Astrocyte (in vitro differentiated cells and primary cell): ENCODE data around the gene LMTK3. TPM values are rescaled to one million over a fixed set of nuclear protein-coding genes. Genes with fewer than 3 reads are reported as not detected.
A peak's percentile ranks its signal among the peaks of the same experiment; 100 is the strongest.

Source experiments
- DNase-seq: peaks from one replicate; pipeline ENCODE4 v3.0.0-alpha.2; 2010; ENCODE audit warnings: low read depth
- FAIRE-seq: peaks from 2 replicates; lab custom pipeline; 2011; peaks lifted over from hg19 to GRCh38; lab: Jason Lieb, UNC
- H2AFZ ChIP-seq: 2 replicates; pipeline ENCODE4 v1.6.0; 2012; ENCODE audit warnings: low read depth, low read length, inconsistent platforms
- H3K27ac ChIP-seq: 2 replicates; pipeline ENCODE4 v1.5.1; 2011; ENCODE audit warnings: low read depth, low read length, inconsistent platforms
- H3K27me3 ChIP-seq: 2 replicates; pipeline ENCODE4 v1.6.0; 2011; ENCODE audit warnings: low read length, inconsistent platforms; ENCODE audit not compliant: insufficient read depth
- H3K36me3 ChIP-seq: 2 replicates; pipeline ENCODE4 v1.5.1; 2011; ENCODE audit warnings: low read length, inconsistent platforms; ENCODE audit not compliant: insufficient read depth
- H3K4me1 ChIP-seq: 2 replicates; pipeline ENCODE4 v1.5.1; 2011; ENCODE audit warnings: low read length, inconsistent platforms; ENCODE audit not compliant: insufficient read depth
- H3K4me2 ChIP-seq: 2 replicates; pipeline ENCODE4 v1.6.0; 2012; ENCODE audit warnings: low read length, inconsistent platforms
- H3K4me3 ChIP-seq: 2 replicates; pipeline ENCODE4 v1.5.1; 2011; ENCODE audit warnings: low read depth, mild to moderate bottlenecking, low read length, inconsistent platforms; ENCODE audit not compliant: insufficient read depth
- H3K79me2 ChIP-seq: 2 replicates; pipeline ENCODE4 v1.6.0; 2012; ENCODE audit warnings: mild to moderate bottlenecking, low read length, inconsistent platforms; ENCODE audit not compliant: insufficient read depth
- H3K9ac ChIP-seq: 2 replicates; pipeline ENCODE4 v1.6.0; 2012; ENCODE audit warnings: mild to moderate bottlenecking, low read length, inconsistent platforms
- H3K9me3 ChIP-seq: 2 replicates; pipeline ENCODE4 v1.5.1; 2012; ENCODE audit warnings: low read depth, mild to moderate bottlenecking, low read length, inconsistent platforms; ENCODE audit not compliant: insufficient read depth
- H4K20me1 ChIP-seq: 2 replicates; pipeline ENCODE4 v1.6.0; 2012; ENCODE audit warnings: low read length, inconsistent platforms; ENCODE audit not compliant: insufficient read depth
- H3K27ac Mint-ChIP-seq: one replicate; pipeline ENCODE4 v1.8.0; 2021; ENCODE audit warnings: mild to moderate bottlenecking, mixed read lengths; ENCODE audit not compliant: unreplicated experiment
- H3K27me3 Mint-ChIP-seq: one replicate; pipeline ENCODE4 v1.8.0; 2021; ENCODE audit warnings: low read depth, mixed read lengths; ENCODE audit not compliant: unreplicated experiment
- H3K36me3 Mint-ChIP-seq: one replicate; pipeline ENCODE4 v1.8.0; 2021; ENCODE audit warnings: low read depth, mixed read lengths; ENCODE audit not compliant: unreplicated experiment
- H3K4me1 Mint-ChIP-seq: one replicate; pipeline ENCODE4 v1.8.0; 2021; ENCODE audit warnings: low read depth, mixed read lengths; ENCODE audit not compliant: unreplicated experiment
- H3K4me3 Mint-ChIP-seq: one replicate; pipeline ENCODE4 v1.8.0; 2021; ENCODE audit warnings: mild to moderate bottlenecking, moderate library complexity, mixed read lengths; ENCODE audit not compliant: unreplicated experiment
- H3K9me3 Mint-ChIP-seq: one replicate; pipeline ENCODE4 v1.8.0; 2021; ENCODE audit warnings: mild to moderate bottlenecking, mixed read lengths; ENCODE audit not compliant: unreplicated experiment
- EZH2 ChIP-seq: IDR thresholded peaks from 2 replicates; pipeline ENCODE4 v1.6.1; 2012; ENCODE audit warnings: mild to moderate bottlenecking, low read length, inconsistent platforms; ENCODE audit not compliant: insufficient read depth
- total RNA-seq: library from RNA; stranded (reverse); gene quantifications from 2 replicates; pipeline ENCODE4 v1.2.1, GENCODE V29; 2021
- TF ChIP-seq, protein P1 (sequence below): IDR thresholded peaks from 2 replicates; pipeline ENCODE4 v1.5.1; 2011; ENCODE audit warnings: low read depth, mild to moderate bottlenecking, inconsistent platforms, low read length, moderate library complexity; ENCODE audit not compliant: insufficient read depth

Gene LMTK3
- total RNA-seq, 1 donor from 2014 or later: 6.2 TPM

DNA sequence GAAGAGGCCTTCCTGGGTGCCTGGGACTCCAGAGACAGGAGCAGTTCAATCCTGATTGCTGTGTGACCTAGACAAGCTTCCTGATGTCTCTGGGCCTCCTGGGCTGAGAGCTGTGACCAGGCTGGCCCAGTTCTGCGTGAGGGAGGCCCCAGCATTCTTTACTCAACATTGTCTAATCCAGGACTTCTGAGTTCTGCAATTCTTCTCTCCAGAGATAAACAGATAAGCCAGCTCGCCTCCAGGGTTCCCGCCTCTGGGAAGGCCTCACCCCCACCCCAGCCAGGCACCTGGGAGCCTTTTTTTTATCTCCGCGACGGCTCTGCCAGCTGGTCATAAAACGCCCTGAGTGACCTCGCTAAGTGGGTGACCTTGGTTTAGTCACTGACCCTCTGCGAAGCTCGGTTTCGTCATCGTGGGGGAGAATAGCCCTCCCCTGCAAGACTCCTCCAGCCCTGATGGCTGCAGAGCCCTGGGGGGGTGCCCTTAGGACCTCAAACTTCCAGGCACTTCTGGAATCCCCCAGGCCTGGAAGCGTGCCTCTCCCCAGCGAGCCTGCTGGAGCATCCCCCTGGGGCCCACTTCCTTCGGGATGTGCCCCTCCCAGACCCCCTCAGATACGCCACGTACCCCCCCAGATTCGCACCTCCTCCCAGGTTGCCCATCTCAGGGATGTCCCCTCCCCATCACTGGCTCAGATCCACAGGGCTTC, 42.2 kb upstream of the LMTK3 start:
- H3K9me3 ChIP-seq: no peaks in the 10 kb centered on the region
- H3K36me3 Mint-ChIP-seq: no peaks in the 10 kb centered on the region
- H3K4me1 Mint-ChIP-seq: peaks cover 5% of the 10 kb centered on the region
- H3K27me3 Mint-ChIP-seq: peaks cover 5% of the 10 kb centered on the region
- peak overlapping the region; percentile 58 for H3K27ac Mint-ChIP-seq
- DNase-seq (peak; percentile 39), FAIRE-seq (no peak)
- H3K9me3 Mint-ChIP-seq: no peaks in the 10 kb centered on the region
- H2AFZ ChIP-seq: peak overlapping the region; percentile 48
- H3K4me2 ChIP-seq: peak overlapping the region; percentile 37
- H3K4me3 Mint-ChIP-seq: no peak overlapping the region
- H3K79me2 ChIP-seq: no peaks in the 10 kb centered on the region
- H3K27ac ChIP-seq: no peak overlapping the region
- TF ChIP-seq, protein P1, sequence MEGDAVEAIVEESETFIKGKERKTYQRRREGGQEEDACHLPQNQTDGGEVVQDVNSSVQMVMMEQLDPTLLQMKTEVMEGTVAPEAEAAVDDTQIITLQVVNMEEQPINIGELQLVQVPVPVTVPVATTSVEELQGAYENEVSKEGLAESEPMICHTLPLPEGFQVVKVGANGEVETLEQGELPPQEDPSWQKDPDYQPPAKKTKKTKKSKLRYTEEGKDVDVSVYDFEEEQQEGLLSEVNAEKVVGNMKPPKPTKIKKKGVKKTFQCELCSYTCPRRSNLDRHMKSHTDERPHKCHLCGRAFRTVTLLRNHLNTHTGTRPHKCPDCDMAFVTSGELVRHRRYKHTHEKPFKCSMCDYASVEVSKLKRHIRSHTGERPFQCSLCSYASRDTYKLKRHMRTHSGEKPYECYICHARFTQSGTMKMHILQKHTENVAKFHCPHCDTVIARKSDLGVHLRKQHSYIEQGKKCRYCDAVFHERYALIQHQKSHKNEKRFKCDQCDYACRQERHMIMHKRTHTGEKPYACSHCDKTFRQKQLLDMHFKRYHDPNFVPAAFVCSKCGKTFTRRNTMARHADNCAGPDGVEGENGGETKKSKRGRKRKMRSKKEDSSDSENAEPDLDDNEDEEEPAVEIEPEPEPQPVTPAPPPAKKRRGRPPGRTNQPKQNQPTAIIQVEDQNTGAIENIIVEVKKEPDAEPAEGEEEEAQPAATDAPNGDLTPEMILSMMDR: no peak
- TF ChIP-seq EZH2: no peak
- no peak overlapping the region for H3K4me3 ChIP-seq
- peaks cover 13% of the 10 kb centered on the region for H3K4me1 ChIP-seq
- no peak overlapping the region for H3K9ac ChIP-seq
- H3K27me3 ChIP-seq: no peaks in the 10 kb centered on the region
- H4K20me1 ChIP-seq: no peaks in the 10 kb centered on the region
- no peaks in the 10 kb centered on the region for H3K36me3 ChIP-seq

DNA sequence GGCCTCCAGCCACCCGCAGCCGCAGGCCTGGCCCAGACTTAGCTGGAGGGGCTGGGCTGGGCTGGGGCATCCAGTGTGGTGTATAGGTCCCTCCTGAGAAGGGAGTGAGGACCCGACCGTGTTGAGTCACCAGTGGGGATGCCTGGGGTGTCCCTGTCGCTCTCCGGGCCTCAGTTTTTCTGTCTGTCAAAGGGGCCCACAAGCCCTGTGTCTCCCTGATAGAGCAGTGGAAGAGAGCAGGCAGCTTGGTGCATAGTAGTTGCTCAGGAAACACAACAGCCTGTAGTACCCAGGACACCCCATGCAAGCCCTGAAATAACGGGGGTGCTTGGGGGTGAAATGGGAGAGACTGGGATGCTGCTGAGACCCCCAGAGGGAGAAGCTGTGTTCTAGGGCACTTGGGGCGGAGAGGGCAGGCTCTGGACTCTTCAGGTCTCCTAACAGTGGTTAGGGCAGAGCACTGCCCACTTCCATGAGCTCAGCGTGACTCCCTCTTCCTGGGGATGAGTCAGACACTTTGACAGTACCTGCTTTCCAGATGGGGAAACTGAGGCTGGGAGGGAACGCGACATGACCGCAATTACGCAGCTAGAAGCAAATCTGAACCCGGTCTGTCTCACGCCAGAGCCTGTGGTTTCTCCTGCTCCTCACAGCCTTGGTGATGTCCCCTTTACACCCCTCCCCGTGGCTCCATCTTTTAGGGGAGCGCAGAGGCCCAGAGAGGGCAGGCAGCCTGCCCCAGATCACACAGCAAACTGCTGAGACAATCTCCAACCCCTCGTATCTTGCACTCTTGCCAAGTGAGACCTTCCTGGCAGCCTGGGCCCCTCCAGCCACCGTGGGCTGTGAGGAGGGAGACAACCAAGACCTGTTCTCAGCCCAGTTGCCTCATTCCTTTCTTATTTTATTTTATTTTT, 41.0 kb upstream of the LMTK3 start:
- peaks cover 13% of the 10 kb centered on the region for H3K4me1 ChIP-seq
- FAIRE-seq (no peak), DNase-seq (no peak)
- no peaks in the 10 kb centered on the region for H3K36me3 Mint-ChIP-seq
- H2AFZ ChIP-seq: no peak overlapping the region
- H3K4me1 Mint-ChIP-seq: peaks cover 5% of the 10 kb centered on the region
- TF ChIP-seq EZH2: no peak
- TF ChIP-seq, protein P1: no peak
- H3K4me2 ChIP-seq: no peak overlapping the region
- no peaks in the 10 kb centered on the region for H4K20me1 ChIP-seq
- H3K27ac Mint-ChIP-seq: no peak overlapping the region
- H3K9me3 ChIP-seq: no peaks in the 10 kb centered on the region
- H3K27ac ChIP-seq: no peak overlapping the region
- no peak overlapping the region for H3K4me3 ChIP-seq
- no peaks in the 10 kb centered on the region for H3K79me2 ChIP-seq
- no peaks in the 10 kb centered on the region for H3K36me3 ChIP-seq
- H3K9ac ChIP-seq: no peak overlapping the region
- H3K4me3 Mint-ChIP-seq: no peak overlapping the region
- no peaks in the 10 kb centered on the region for H3K9me3 Mint-ChIP-seq
- H3K27me3 Mint-ChIP-seq: peaks cover 3% of the 10 kb centered on the region
- no peaks in the 10 kb centered on the region for H3K27me3 ChIP-seq
